Central memory CD8-positive, alpha-beta T cell (primary cell): ENCODE measurements around the gene IL26.

Source experiments
- ATAC-seq: fragments of 150-1000 bp; cut with Tn5 transposase; replicated peaks from 2 replicates; pipeline ENCODE4 v1.10.0; 2022; ENCODE audit warnings: mild to moderate bottlenecking, moderate FRiP score, moderate number of reproducible peaks; ENCODE audit not compliant: poor library complexity, severe bottlenecking; ENCODE audit errors: extremely low read depth
- DNase-seq, 2 donors: peaks; one replicate each; pipeline ENCODE4 v3.0.0; 2021; ENCODE audit warnings: low spot score in 2 of 2
- H3K27ac Mint-ChIP-seq: one replicate; pipeline ENCODE4 v1.8.0; 2022; ENCODE audit warnings: low read depth, mild to moderate bottlenecking, moderate library complexity, mixed read lengths
- H3K27me3 Mint-ChIP-seq: one replicate; pipeline ENCODE4 v1.8.0; 2022; ENCODE audit warnings: mixed read lengths
- H3K36me3 Mint-ChIP-seq: one replicate; pipeline ENCODE4 v1.8.0; 2022; ENCODE audit warnings: mild to moderate bottlenecking, moderate library complexity, mixed read lengths; ENCODE audit not compliant: insufficient read depth
- H3K4me1 Mint-ChIP-seq: one replicate; pipeline ENCODE4 v1.8.0; 2022; ENCODE audit warnings: mixed read lengths
- H3K4me3 Mint-ChIP-seq: one replicate; pipeline ENCODE4 v1.8.0; 2022; ENCODE audit warnings: mild to moderate bottlenecking, moderate library complexity, mixed read lengths
- H3K9me3 Mint-ChIP-seq: one replicate; pipeline ENCODE4 v1.8.0; 2022; ENCODE audit warnings: mixed read lengths

The IL26 gene

DNA sequence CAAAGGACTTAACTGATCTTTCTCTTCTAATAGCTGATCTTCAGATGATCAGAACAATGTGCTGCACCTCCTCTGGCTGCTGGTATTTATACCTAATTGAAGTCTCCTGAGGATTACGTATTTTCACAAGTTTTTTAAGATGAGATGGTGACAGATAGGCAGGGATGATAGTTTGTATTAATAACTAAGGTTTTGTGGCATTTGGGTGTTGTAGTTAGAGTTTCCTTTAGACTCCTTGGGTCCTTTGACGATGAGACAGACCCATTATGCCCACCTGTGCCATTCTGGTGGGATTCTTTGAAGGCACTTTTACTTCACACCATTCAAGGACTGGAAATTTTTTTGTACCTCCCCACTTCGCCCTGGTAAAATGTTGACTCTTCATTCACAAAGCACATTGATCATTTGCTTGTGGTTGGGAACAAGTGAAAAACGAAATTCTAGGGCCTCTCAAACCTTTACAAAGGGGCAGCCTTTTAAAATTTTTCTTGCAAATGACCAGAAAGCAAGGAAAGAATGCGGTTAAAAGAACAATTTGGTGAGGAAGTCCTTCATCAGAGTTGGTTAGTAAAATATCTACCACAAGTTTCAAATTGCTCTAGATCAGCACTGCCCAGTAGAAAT, 65.8 kb downstream of the IL26 start, which contains the start of gene IFNG:
IFNG (minus strand) TSS at position 60 of the 624 bp plus-strand sequence. CDS start 125 bp downstream, outside the sequence.
- Mint-ChIP-seq H3K9me3 (no peaks in the 10 kb centered on the region), H3K4me3 (peak within 1 kb of the TSS; percentile 65), H3K4me1 (peaks cover 51% of the 10 kb centered on the region), H3K36me3 (peaks cover 12% of the 10 kb centered on the region), H3K27ac (peak within 1 kb of the TSS; percentile 89), H3K27me3 (no peaks in the 10 kb centered on the region)
- ATAC-seq = peak; percentile 77
- DNase-seq = peak in 1 of 2 donors; percentile 48

DNA sequence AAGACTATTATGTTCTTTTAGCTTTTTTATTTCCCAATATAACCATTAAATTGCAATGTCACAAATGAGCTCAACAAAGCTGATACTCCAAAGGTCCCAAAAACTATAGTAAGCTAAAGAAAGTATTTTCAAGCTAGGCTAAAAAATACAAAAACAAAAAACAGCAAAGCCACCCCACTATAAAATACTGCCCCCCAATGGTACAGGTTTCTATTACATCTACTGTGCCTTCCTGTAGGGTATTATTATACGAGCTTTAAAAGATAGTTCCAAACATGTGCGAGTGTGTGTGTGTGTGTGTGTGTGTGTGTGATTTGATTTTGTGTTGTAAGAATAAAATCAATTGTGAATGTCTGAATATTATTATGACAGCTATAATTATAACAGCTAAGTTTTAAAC, 67.2 kb downstream of the IL26 start:
- Mint-ChIP-seq H3K4me3 (peak overlapping the region; percentile 65), H3K9me3 (no peaks in the 10 kb centered on the region), H3K4me1 (peaks cover 52% of the 10 kb centered on the region), H3K27ac (peak overlapping the region; percentile 16), H3K36me3 (peaks cover 13% of the 10 kb centered on the region), H3K27me3 (no peaks in the 10 kb centered on the region)
- no peak for DNase-seq
- ATAC-seq = peak; percentile 35

- Mint-ChIP-seq H3K4me3 (peak overlapping the region; percentile 65), H3K9me3 (no peaks in the 10 kb centered on the region), H3K36me3 (peaks cover 17% of the 10 kb centered on the region), H3K4me1 (peaks cover 51% of the 10 kb centered on the region), H3K27ac (peak overlapping the region; percentile 45), H3K27me3 (no peaks in the 10 kb centered on the region)
- DNase-seq (no peak), ATAC-seq (no peak)
Observed at GRCh38 chr12:68157380-68157779, 68.2 kb downstream of the IL26 start.

GRCh38 chr12:68156636-68157035, 69.0 kb downstream of the IL26 start:
- Mint-ChIP-seq H3K4me3 (peak overlapping the region; percentile 65), H3K36me3 (peaks cover 20% of the 10 kb centered on the region), H3K9me3 (no peaks in the 10 kb centered on the region), H3K4me1 (peaks cover 51% of the 10 kb centered on the region), H3K27me3 (no peaks in the 10 kb centered on the region), H3K27ac (peak overlapping the region; percentile 45)
- ATAC-seq (no peak), DNase-seq (no peak)

DNA sequence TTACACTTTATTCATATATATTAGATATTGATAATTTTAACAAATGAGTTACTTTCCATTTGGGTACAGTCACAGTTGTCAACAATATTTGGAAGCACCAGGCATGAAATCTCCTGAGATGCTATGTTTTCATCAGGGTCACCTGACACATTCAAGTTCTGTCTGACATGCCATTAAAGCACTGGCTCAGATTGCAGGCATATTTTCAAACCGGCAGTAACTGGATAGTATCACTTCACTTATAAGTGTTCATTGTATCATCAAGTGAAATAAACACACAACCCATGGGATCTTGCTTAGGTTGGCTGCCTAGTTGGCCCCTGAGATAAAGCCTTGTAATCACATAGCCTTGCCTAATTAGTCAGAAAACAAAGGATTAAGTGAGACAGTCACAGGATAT, 70.8 kb downstream of the IL26 start:
- Mint-ChIP-seq H3K36me3 (peaks cover 23% of the 10 kb centered on the region), H3K4me1 (peaks cover 44% of the 10 kb centered on the region), H3K27me3 (no peaks in the 10 kb centered on the region), H3K27ac (no peak overlapping the region), H3K4me3 (no peak overlapping the region), H3K9me3 (no peaks in the 10 kb centered on the region)
- ATAC-seq = no peak
- no peak for DNase-seq
